T-cell (primary cell): ENCODE results near the gene SEMA4G. TPM values are rescaled to one million over a fixed set of nuclear protein-coding genes. Genes with fewer than 3 reads are reported as not detected.

Source experiments
- ATAC-seq, 4 experiments: fragments of 200-7000 bp in 3 of 4; fragments of 150-1000 bp in 1 of 4; cut with Tn5 transposase; replicated peaks in 1 of 4; 1 replicate in 3 of 4; 2 replicates in 1 of 4; pipeline ENCODE4 v1.10.0; 2021; ENCODE audit warnings: moderate library complexity in 3 of 4, mild to moderate bottlenecking in 2 of 4, moderate number of reproducible peaks in 1 of 4
- CTCF ChIA-PET, 2 donors: fragments of 300-600 bp; sonication (Branson Sonifier 250); formaldehyde crosslinking; loops; one replicate each; lab custom pipeline; 2022; ENCODE audit warnings: antibody characterized with exemption in 2 of 2; lab: Charles Lee
- POLR2A ChIA-PET, 2 donors: fragments of 300-600 bp; sonication (Branson Sonifier 250); formaldehyde crosslinking; loops; one replicate each; lab custom pipeline; 2022; ENCODE audit warnings: antibody characterized with exemption in 2 of 2; lab: Charles Lee
- DNase-seq, 35 experiments: peaks; one replicate each; pipeline versions ENCODE4 v3.0.0 to v3.0.0-alpha.2; 2013 to 2023
- H3K27ac ChIP-seq: one replicate; pipeline ENCODE4 v1.5.1; 2013; ENCODE audit warnings: low read length
- H3K27me3 ChIP-seq, 2 experiments: replicated peaks in 1 of 2; 1 replicate in 1 of 2; 2 replicates in 1 of 2; pipeline versions ENCODE4 v1.6.1 to v1.7.0; 2013; ENCODE audit warnings: low read length in 1 of 2, mixed read lengths in 1 of 2; ENCODE audit not compliant: control insufficient read depth in 2 of 2, insufficient read depth in 2 of 2; ENCODE audit errors: extremely low read depth in 1 of 2
- H3K36me3 ChIP-seq, 2 donors: 1 replicate in 1 of 2; 2 replicates in 1 of 2; pipeline versions ENCODE4 v1.6.1 to v1.7.0; 2013; ENCODE audit warnings: low read length in 1 of 2; ENCODE audit not compliant: control insufficient read depth in 2 of 2, insufficient read depth in 1 of 2; ENCODE audit errors: extremely low read depth in 1 of 2
- H3K4me1 ChIP-seq, 2 experiments: 1 replicate in 1 of 2; 2 replicates in 1 of 2; pipeline versions ENCODE4 v1.6.1 to v1.7.0; 2013; ENCODE audit warnings: low read length in 2 of 2, mixed read lengths in 1 of 2; ENCODE audit not compliant: insufficient read depth in 2 of 2, control insufficient read depth in 1 of 2; ENCODE audit errors: extremely low read depth in 1 of 2
- H3K4me3 ChIP-seq, 2 donors: 1 replicate in 1 of 2; 2 replicates in 1 of 2; pipeline versions ENCODE4 v1.5.1 to v1.7.0; 2013; ENCODE audit warnings: mild to moderate bottlenecking in 2 of 2, low read length in 1 of 2, moderate library complexity in 1 of 2; ENCODE audit not compliant: control insufficient read depth in 1 of 2; ENCODE audit errors: extremely low read depth in 1 of 2
- H3K9me3 ChIP-seq: 2 replicates; pipeline ENCODE4 v1.7.0; 2013
- H3K27ac Mint-ChIP-seq, 2 donors: one replicate each; pipeline ENCODE4 v1.8.0; 2020 to 2021; ENCODE audit warnings: mild to moderate bottlenecking in 2 of 2, mixed read lengths in 2 of 2
- H3K27me3 Mint-ChIP-seq, 2 donors: one replicate each; pipeline ENCODE4 v1.8.0; 2021 to 2022; ENCODE audit warnings: mixed read lengths in 2 of 2
- H3K36me3 Mint-ChIP-seq: one replicate; pipeline ENCODE4 v1.8.0; 2021; ENCODE audit warnings: mixed read lengths
- H3K4me1 Mint-ChIP-seq, 3 donors: one replicate each; pipeline ENCODE4 v1.8.0; 2020 to 2022; ENCODE audit warnings: mixed read lengths in 3 of 3, mild to moderate bottlenecking in 1 of 3
- H3K4me3 Mint-ChIP-seq, 3 donors: one replicate each; pipeline ENCODE4 v1.8.0; 2020 to 2022; ENCODE audit warnings: mild to moderate bottlenecking in 3 of 3, mixed read lengths in 3 of 3, moderate library complexity in 3 of 3
- H3K9me3 Mint-ChIP-seq, 3 donors: one replicate each; pipeline ENCODE4 v1.8.0; 2020 to 2022; ENCODE audit warnings: mixed read lengths in 3 of 3
- WGBS: methylation state at CpG from one replicate; pipeline ENCODE4 v1.1.5; 2013; ENCODE audit warnings: missing lambda C conversion rate; ENCODE audit not compliant: insufficient coverage; 5-methylcytosine and 5-hydroxymethylcytosine counted together
- total RNA-seq, 35 experiments: library from RNA in 6 of 35; stranded (reverse) in 6 of 35; fragments of 120-200 nt in 1 of 35; gene quantifications; one replicate each; pipeline versions ENCODE4 v1.2.1 to v1.2.4 and lab custom pipeline; 2013 to 2026

Gene SEMA4G
- total RNA-seq, 5 donors from 2014 or later (not counting 1 experiment from before 2014, with no cell fraction given): 1.1 to 2.8 (median 1.4) TPM

GRCh38 chr10:100968062-100968736 is 1.1 kb upstream of the SEMA4G start:
- CTCF ChIA-PET: interaction anchor here in 1 of 2 donors (0.6 to 0.9 kb wide), 3 partner anchors 11 to 1965 kb away, joined by 3 read pairs; no protein-coding TSS in a partner anchor
- peak overlapping the region; percentile 57 to 74 (median 58) for H3K4me3 Mint-ChIP-seq
- WGBS: no CpG with 5 or more reads among the region's 2 CpGs
- ATAC-seq (no peak), DNase-seq (no peak)
- POLR2A ChIA-PET: no interaction called here
- no peak overlapping the region for H3K27ac ChIP-seq
- peaks cover 3 to 14% of the 10 kb centered on the region in 2 experiments for H3K4me1 ChIP-seq
- H3K9me3 Mint-ChIP-seq: no peaks in the 10 kb centered on the region
- H3K36me3 ChIP-seq: peaks cover 0 to 6% of the 10 kb centered on the region in 2 donors
- peaks cover 0 to 4% of the 10 kb centered on the region in 2 donors for H3K27me3 Mint-ChIP-seq
- H3K36me3 Mint-ChIP-seq: no peaks in the 10 kb centered on the region
- no peak overlapping the region for H3K27ac Mint-ChIP-seq
- H3K4me3 ChIP-seq: no peak overlapping the region
- H3K27me3 ChIP-seq: peaks cover 0 to 11% of the 10 kb centered on the region in 2 experiments
- H3K4me1 Mint-ChIP-seq: peaks cover 8 to 18% (median 12%) of the 10 kb centered on the region in 3 donors
- no peaks in the 10 kb centered on the region for H3K9me3 ChIP-seq

DNA sequence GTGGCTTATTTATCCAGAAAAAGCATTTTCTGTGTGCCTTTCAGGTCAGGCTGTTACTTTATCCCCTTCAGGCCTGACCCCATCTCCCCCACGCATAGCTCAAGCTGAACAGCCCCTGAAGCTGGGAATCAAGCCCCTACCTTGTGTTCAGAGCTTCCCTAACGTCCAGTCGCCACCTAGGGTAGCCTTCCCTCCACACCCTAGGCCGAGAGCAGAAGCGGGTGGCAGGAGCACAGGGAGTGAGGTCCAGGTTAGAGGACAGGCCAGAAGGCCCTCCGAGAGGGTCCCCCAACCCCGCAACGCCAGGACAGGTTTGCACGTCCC is 479 bp upstream of the SEMA4G start:
- ChIA-PET POLR2A (no interaction called here), CTCF (interaction anchor here in 1 of 2 donors (0.6 to 0.9 kb wide), 3 partner anchors 11 to 1965 kb away, joined by 3 read pairs; no protein-coding TSS in a partner anchor)
- DNase-seq: no peak
- Mint-ChIP-seq H3K27me3 (peaks cover 0 to 4% of the 10 kb centered on the region in 2 donors), H3K27ac (no peak overlapping the region), H3K4me3 (peak overlapping the region; percentile 57 to 58 (median 57)), H3K9me3 (no peaks in the 10 kb centered on the region), H3K36me3 (no peaks in the 10 kb centered on the region), H3K4me1 (peaks cover 8 to 18% (median 12%) of the 10 kb centered on the region in 3 donors)
- no peaks in the 10 kb centered on the region for H3K9me3 ChIP-seq
- WGBS: 25% methylated on average over 2 of the region's 9 CpGs
- H3K4me3 ChIP-seq: peak overlapping the region; percentile 39 to 42
- no peak overlapping the region for H3K27ac ChIP-seq
- ATAC-seq: no peak
- H3K27me3 ChIP-seq: peaks cover 0 to 11% of the 10 kb centered on the region in 2 experiments
- peaks cover 3 to 14% of the 10 kb centered on the region in 2 experiments for H3K4me1 ChIP-seq
- H3K36me3 ChIP-seq: peaks cover 0 to 6% of the 10 kb centered on the region in 2 donors

GRCh38 chr10:100970076-100970913 is 991 bp downstream of the SEMA4G start:
- 100% methylated on average over 2 of the region's 13 CpGs for WGBS
- Mint-ChIP-seq H3K4me3 (peak overlapping the region; percentile 46 to 70 (median 58)), H3K36me3 (no peaks in the 10 kb centered on the region), H3K4me1 (peaks cover 8 to 18% (median 12%) of the 10 kb centered on the region in 3 donors), H3K9me3 (no peaks in the 10 kb centered on the region), H3K27ac (peak overlapping the region in 1 of 2 donors; percentile 39), H3K27me3 (peaks cover 0 to 4% of the 10 kb centered on the region in 2 donors)
- Histone ChIP-seq H3K27ac (no peak overlapping the region), H3K4me3 (peak overlapping the region; percentile 39 to 67), H3K9me3 (no peaks in the 10 kb centered on the region), H3K27me3 (peaks cover 0 to 11% of the 10 kb centered on the region in 2 experiments), H3K36me3 (peaks cover 0 to 6% of the 10 kb centered on the region in 2 donors), H3K4me1 (peaks cover 3 to 14% of the 10 kb centered on the region in 2 experiments)
- POLR2A ChIA-PET: no interaction called here
- DNase-seq (peak in 26 of 35 experiments; percentile 14 to 61 (median 26)), ATAC-seq (peak in 1 of 4 experiments; percentile 68)
- CTCF ChIA-PET: no interaction called here

DNA sequence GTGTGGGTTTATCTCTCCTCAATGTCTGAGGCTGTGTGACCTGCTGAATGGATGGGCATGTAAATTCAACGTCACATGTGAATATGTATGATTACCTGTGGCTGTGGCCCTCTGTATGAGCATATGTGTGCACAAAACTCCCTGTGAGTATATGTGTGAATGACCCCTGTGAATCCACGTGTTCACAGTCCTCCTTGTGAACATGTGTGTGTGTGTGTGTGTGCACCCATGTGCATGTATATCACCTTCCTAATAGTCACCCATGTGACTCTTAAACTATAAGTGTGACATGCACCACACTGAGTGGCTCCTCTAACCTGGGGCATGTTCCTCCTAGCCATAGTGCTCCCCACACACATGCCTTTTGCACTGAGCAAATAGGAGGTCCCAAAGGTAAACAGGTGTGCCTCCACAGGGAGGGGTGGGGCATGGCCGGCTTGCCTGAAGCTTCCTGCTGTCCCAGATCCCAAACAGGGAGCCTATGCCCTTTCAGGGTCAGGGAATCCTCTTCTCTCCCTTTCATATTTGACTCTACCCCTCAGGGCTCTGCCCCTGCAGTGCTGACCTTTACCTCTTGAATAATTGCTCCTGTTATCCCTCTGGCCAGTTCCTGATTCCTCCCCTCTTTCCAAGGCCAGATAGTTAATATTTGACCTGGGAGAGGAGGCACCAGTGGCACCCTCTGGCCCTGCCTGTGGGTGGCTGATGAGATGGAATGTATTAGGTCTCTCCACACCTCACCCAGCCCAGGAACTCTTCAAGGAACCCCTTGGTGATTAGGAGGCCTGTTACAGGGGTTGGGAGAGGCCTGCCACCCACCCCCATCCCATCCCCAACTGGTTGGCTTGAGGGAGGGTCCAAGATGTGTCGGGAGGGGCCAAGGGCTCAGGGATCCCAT is 1.9 kb downstream of the SEMA4G start:
- Mint-ChIP-seq H3K36me3 (peaks cover 4% of the 10 kb centered on the region), H3K9me3 (no peaks in the 10 kb centered on the region), H3K4me3 (peak overlapping the region; percentile 46 to 70 (median 58)), H3K27me3 (peaks cover 0 to 4% of the 10 kb centered on the region in 2 donors), H3K4me1 (peaks cover 8 to 18% (median 12%) of the 10 kb centered on the region in 3 donors), H3K27ac (no peak overlapping the region)
- ATAC-seq (no peak), DNase-seq (no peak)
- no peak overlapping the region for H3K4me3 ChIP-seq
- CTCF ChIA-PET: no interaction called here
- no peaks in the 10 kb centered on the region for H3K36me3 ChIP-seq
- no peak overlapping the region for H3K27ac ChIP-seq
- WGBS: 73% methylated on average over 2 of the region's 4 CpGs
- POLR2A ChIA-PET: no interaction called here
- no peaks in the 10 kb centered on the region for H3K9me3 ChIP-seq
- H3K27me3 ChIP-seq: peaks cover 0 to 11% of the 10 kb centered on the region in 2 experiments
- peaks cover 3 to 14% of the 10 kb centered on the region in 2 experiments for H3K4me1 ChIP-seq

DNA sequence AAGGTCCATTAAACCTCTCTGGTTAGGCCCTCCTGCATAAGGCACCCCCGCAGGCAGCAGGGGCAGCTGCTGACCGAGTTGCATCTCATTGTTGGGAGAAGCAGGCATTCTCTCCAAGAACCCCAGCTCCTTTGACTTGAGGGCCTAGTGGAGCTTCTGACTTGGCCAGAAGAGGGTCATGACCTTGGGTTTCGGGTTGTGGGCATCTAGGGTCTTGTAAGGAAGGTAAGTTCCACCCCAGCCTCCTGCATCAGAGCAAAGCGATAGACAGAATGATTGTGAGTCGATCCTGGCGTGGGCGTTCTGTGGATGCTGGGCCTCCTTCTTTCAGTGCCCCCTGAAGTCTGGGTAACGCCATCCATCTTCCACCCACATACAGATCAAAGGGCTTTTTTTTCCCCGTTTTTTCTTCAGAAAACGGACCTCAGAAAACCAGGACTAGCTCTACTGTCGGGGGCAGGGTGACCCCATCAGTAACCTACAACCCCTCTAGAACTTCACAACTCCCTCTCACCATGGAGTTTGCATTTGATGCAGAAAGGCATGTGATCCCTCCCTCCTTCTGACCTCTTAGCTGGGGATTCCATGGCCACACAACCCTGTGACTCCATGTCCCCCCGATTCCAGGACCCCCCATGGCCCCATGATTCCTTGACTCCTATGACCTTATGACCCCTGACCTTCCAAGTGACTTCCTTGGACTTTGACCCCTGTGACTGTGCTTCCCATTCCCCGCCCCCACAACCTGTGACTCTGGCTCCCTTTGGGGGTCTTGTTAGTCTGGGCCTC is 3.0 kb downstream of the SEMA4G start:
- no peak overlapping the region for H3K4me3 ChIP-seq
- CTCF ChIA-PET: no interaction called here
- ATAC-seq: no peak
- no peak overlapping the region for H3K27ac Mint-ChIP-seq
- H3K27ac ChIP-seq: no peak overlapping the region
- WGBS: 69% methylated on average over 9 of the region's 13 CpGs
- H3K4me3 Mint-ChIP-seq: no peak overlapping the region
- POLR2A ChIA-PET: no interaction called here
- peaks cover 8 to 18% (median 12%) of the 10 kb centered on the region in 3 donors for H3K4me1 Mint-ChIP-seq
- no peaks in the 10 kb centered on the region for H3K9me3 ChIP-seq
- H3K27me3 ChIP-seq: peaks cover 0 to 11% of the 10 kb centered on the region in 2 experiments
- no peak for DNase-seq
- H3K9me3 Mint-ChIP-seq: no peaks in the 10 kb centered on the region
- peaks cover 4% of the 10 kb centered on the region for H3K36me3 Mint-ChIP-seq
- peaks cover 0 to 4% of the 10 kb centered on the region in 2 donors for H3K27me3 Mint-ChIP-seq
- peaks cover 3 to 14% of the 10 kb centered on the region in 2 experiments for H3K4me1 ChIP-seq
- no peaks in the 10 kb centered on the region for H3K36me3 ChIP-seq
